HepG2 (cell line): ENCODE measurements around the gene CASP5. TPM values are rescaled to one million over a fixed set of nuclear protein-coding genes. Genes with fewer than 3 reads are reported as not detected.

ENCODE experiments used
- ATAC-seq: fragments of 200-7000 bp; cut with Tn5 transposase; 3 replicates; pipeline ENCODE4 v1.9.1; 2020; ENCODE audit warnings: mild to moderate bottlenecking, moderate library complexity
- BruUV-seq: library from RNA; stranded (reverse); fragments of 400-500 nt; replicated peaks from 2 replicates; lab custom pipeline; 2021; lab: Mats Ljungman, UMichigan
- CTCF ChIA-PET: fragments of 300-600 bp; formaldehyde crosslinking; extraction: SDS; loops from one replicate; lab custom pipeline; 2021; ENCODE audit warnings: low total read pairs, inconsistent platforms, low intra/inter-chr PET ratio; lab: Yijun Ruan, JAX
- POLR2A ChIA-PET: fragments of 350-600 bp; sonication (Branson Sonifier 250); formaldehyde crosslinking; loops from one replicate; lab custom pipeline; 2020; ENCODE audit warnings: antibody characterized with exemption, inconsistent platforms; lab: Yijun Ruan, JAX
- DNase-seq: peaks from one replicate; pipeline ENCODE4 v3.0.0-alpha.2; 2015; ENCODE audit warnings: low spot score
- FAIRE-seq: peaks from 3 replicates; lab custom pipeline; 2011; peaks lifted over from hg19 to GRCh38; lab: Jason Lieb, UNC
- H2AFZ ChIP-seq: one replicate; pipeline ENCODE4 v1.6.1; 2011; ENCODE audit warnings: low read length, inconsistent platforms
- H3K27ac ChIP-seq: fragments of 300-600 bp; 3 replicates; pipeline ENCODE4 v1.8.0; 2011; ENCODE audit warnings: mixed run types, mild to moderate bottlenecking, mixed read lengths, low read length, inconsistent platforms; ENCODE audit not compliant: insufficient read depth; ENCODE audit errors: extremely low read length
- H3K27me3 ChIP-seq, 2 experiments: fragments of 200-600 bp in 1 of 2; 2 replicates in 1 of 2; 3 replicates in 1 of 2; pipeline versions ENCODE4 v1.6.0 to v1.8.0; 2011; ENCODE audit warnings: low read length in 2 of 2, mild to moderate bottlenecking in 2 of 2, moderate library complexity in 2 of 2, inconsistent platforms in 1 of 2; ENCODE audit not compliant: insufficient read depth in 2 of 2, control insufficient read depth in 1 of 2
- H3K36me3 ChIP-seq, 2 experiments: fragments of 200-600 bp in 1 of 2; replicated peaks in 1 of 2; 2 replicates in 1 of 2; 3 replicates in 1 of 2; pipeline versions ENCODE4 v1.5.1 to v1.8.0; 2011; ENCODE audit warnings: low read length in 2 of 2, inconsistent platforms in 1 of 2; ENCODE audit not compliant: insufficient read depth in 2 of 2, control insufficient read depth in 1 of 2
- H3K4me1 ChIP-seq: 2 replicates; pipeline ENCODE4 v1.5.1; 2012; ENCODE audit warnings: low read length, inconsistent platforms; ENCODE audit not compliant: insufficient read depth
- H3K4me2 ChIP-seq: 2 replicates; pipeline ENCODE4 v1.6.0; 2011; ENCODE audit warnings: low read depth, low read length, inconsistent platforms
- H3K4me3 ChIP-seq, 3 experiments: fragments of 200-600 bp in 1 of 3; sonication (generic), shearing (Covaris generic) in 1 of 3; replicated peaks in 1 of 3; 2 replicates each; pipeline ENCODE4 v1.5.1; 2011 to 2016; ENCODE audit warnings: low read length in 3 of 3, inconsistent platforms in 2 of 3, low read depth in 2 of 3, mild to moderate bottlenecking in 2 of 3, control low read depth in 1 of 3, mixed read lengths in 1 of 3; ENCODE audit not compliant: insufficient read depth in 1 of 3
- H3K79me2 ChIP-seq: one replicate; pipeline ENCODE4 v1.6.1; 2011; ENCODE audit warnings: low read length, inconsistent platforms; ENCODE audit not compliant: insufficient read depth
- H3K9ac ChIP-seq: 2 replicates; pipeline ENCODE4 v1.6.0; 2011; ENCODE audit warnings: mild to moderate bottlenecking, low read depth, low read length, inconsistent platforms; ENCODE audit not compliant: insufficient read depth
- H3K9me3 ChIP-seq: 2 replicates; pipeline ENCODE4 v1.5.1; 2012; ENCODE audit warnings: mild to moderate bottlenecking, low read length
- H4K20me1 ChIP-seq: 2 replicates; pipeline ENCODE4 v1.6.0; 2011; ENCODE audit warnings: inconsistent platforms, mild to moderate bottlenecking, low read length, moderate library complexity; ENCODE audit not compliant: insufficient read depth
- BRCA1 ChIP-seq: sonication (generic); formaldehyde crosslinking; IDR thresholded peaks from 2 replicates; pipeline ENCODE4 v1.4.0; 2020; ENCODE audit warnings: missing genetic modification reagents
- CEBPB ChIP-seq: IDR thresholded peaks from 2 replicates; pipeline ENCODE4 v1.6.1; 2011; ENCODE audit warnings: low read depth, low read length, improper control_type of control experiment, borderline replicate concordance
- ELF4 ChIP-seq: sonication (generic); formaldehyde crosslinking; IDR thresholded peaks from 2 replicates; pipeline ENCODE4 v1.5.0; 2020; ENCODE audit warnings: missing genetic modification reagents, mild to moderate bottlenecking, moderate library complexity, borderline replicate concordance
- MEIS1 ChIP-seq: sonication (generic); formaldehyde crosslinking; IDR thresholded peaks from 2 replicates; pipeline ENCODE4 v1.9.0; 2021; ENCODE audit warnings: mild to moderate bottlenecking, missing genetic modification reagents, moderate library complexity, borderline replicate concordance
- RXRA ChIP-seq: sonication (generic); formaldehyde crosslinking; IDR thresholded peaks from 2 replicates; pipeline ENCODE4 v1.5.1; 2020; ENCODE audit warnings: missing genetic modification reagents
- ZNF121 ChIP-seq: sonication (generic); formaldehyde crosslinking; IDR thresholded peaks from 2 replicates; pipeline ENCODE4 v1.5.0; 2020; ENCODE audit warnings: mild to moderate bottlenecking, missing genetic modification reagents
- ZNF615 ChIP-seq: sonication (generic); formaldehyde crosslinking; IDR thresholded peaks from 2 replicates; pipeline ENCODE4 v1.5.0; 2020; ENCODE audit warnings: mild to moderate bottlenecking, missing genetic modification reagents, borderline replicate concordance
- ZSCAN12 ChIP-seq: sonication (generic); formaldehyde crosslinking; IDR thresholded peaks from 2 replicates; pipeline ENCODE4 v1.9.0; 2021; ENCODE audit warnings: mild to moderate bottlenecking, missing genetic modification reagents
- WGBS: methylation state at CpG from one replicate; pipeline ENCODE4 v1.1.6; 2017; ENCODE audit warnings: low lambda C conversion rate; 5-methylcytosine and 5-hydroxymethylcytosine counted together
- in situ Hi-C: cut with HindIII; loops from 2 replicates; pipeline ENCODE4 v1.10.0; 2017; ENCODE audit warnings: low pct_unique_long_range_greater_than_20kb; ENCODE audit not compliant: extremely low pct_ligation_motif_present
- intact Hi-C: fragments of 100-400 bp; cut with micrococcal nuclease; formaldehyde crosslinking; loops from one replicate; pipeline ENCODE4 v1.10.0; 2022; ENCODE audit not compliant: unreplicated experiment
- polyA plus RNA-seq, 8 experiments: library from polyadenylated mRNA; depleted of rRNA in 3 of 8; stranded (reverse) in 7 of 8; unstranded in 1 of 8; fragments of >200 nt; fragmentation: Illumina TruSeq in 4 of 8; extraction: Trizol in 4 of 8; gene quantifications; 2 replicates each; pipeline versions ENCODE4 v1.2.1 to v1.2.3, GENCODE V29; 2011 to 2016; ENCODE audit warnings: low read depth in 4 of 8, missing spikeins in 1 of 8, mixed read lengths in 1 of 8; ENCODE audit not compliant: insufficient read depth in 1 of 8
- total RNA-seq, 5 experiments: library from RNA; depleted of rRNA; stranded (reverse); fragments of >200 nt; fragmentation: Illumina TruSeq; extraction: Trizol; gene quantifications; 2 replicates each; pipeline ENCODE4 v1.2.3, GENCODE V29; 2016; ENCODE audit warnings: low read depth in 1 of 5
- TF ChIP-seq, protein P1 (sequence below): sonication (generic); formaldehyde crosslinking; IDR thresholded peaks from 2 replicates; pipeline ENCODE4 v1.5.0; 2020; ENCODE audit warnings: missing genetic modification reagents
- TF ChIP-seq, protein P2 (sequence below): sonication (generic); formaldehyde crosslinking; IDR thresholded peaks from 2 replicates; pipeline ENCODE4 v1.4.0; 2020; ENCODE audit warnings: mild to moderate bottlenecking, low read depth, missing genetic modification reagents
- TF ChIP-seq, protein P3 (sequence below): sonication (generic); formaldehyde crosslinking; IDR thresholded peaks from 2 replicates; pipeline ENCODE4 v1.9.0; 2021; ENCODE audit warnings: missing genetic modification reagents, borderline replicate concordance

The CASP5 gene
- total and polyA plus RNA-seq, 2 of the 13 experiments (the other 11 are each of a cell fraction or from before 2014, with no cell fraction given), result not detected

DNA sequence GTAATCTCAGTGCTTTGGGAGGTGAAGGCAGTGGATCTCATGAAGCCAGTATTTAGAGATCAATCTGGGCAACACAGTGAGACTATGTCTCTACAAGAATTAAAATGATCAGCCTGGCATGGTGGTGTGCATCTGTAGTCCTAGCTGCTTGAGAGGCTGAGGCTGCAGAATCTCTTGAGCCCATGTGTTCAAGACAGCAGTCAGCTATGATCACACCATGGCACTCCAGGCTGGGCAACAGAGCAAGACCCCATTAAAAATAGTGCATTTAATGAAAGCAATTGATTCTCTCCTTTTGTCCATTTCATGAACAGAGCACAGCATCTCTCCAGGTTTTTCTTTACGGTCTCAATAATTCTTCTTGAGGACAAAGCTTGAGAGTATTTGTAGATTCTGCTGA lies 33.5 kb upstream of the CASP5 start:
- peaks cover 48% of the 10 kb centered on the region for H3K4me1 ChIP-seq
- DNase-seq, result no peak
- no peak overlapping the region for H3K4me2 ChIP-seq
- FAIRE-seq, result no peak
- H3K27me3 ChIP-seq, result no peaks in the 10 kb centered on the region
- intact Hi-C loops (no loop called here), in situ Hi-C loops (no loop called here)
- ChIA-PET CTCF (no interaction called here), POLR2A (interaction anchor here (1.0 to 1.4 kb wide), 2 partner anchors 9 to 88 kb away, joined by 3 to 4 read pairs; no protein-coding TSS in a partner anchor)
- 96% methylated on average over 1 of the region's 1 CpG for WGBS
- H2AFZ ChIP-seq, result no peak overlapping the region
- no peaks in the 10 kb centered on the region for H4K20me1 ChIP-seq
- no peaks in the 10 kb centered on the region for H3K36me3 ChIP-seq
- H3K9me3 ChIP-seq, result no peaks in the 10 kb centered on the region
- H3K4me3 ChIP-seq, result no peak overlapping the region
- no peaks in the 10 kb centered on the region for H3K79me2 ChIP-seq
- no TSS peak for BruUV-seq
- peak overlapping the region; percentile 40 for H3K27ac ChIP-seq
- no peak for ATAC-seq
- TF ChIP-seq BRCA1 (CRISPR knock-in tag), result no peak
- no peak for TF ChIP-seq ZSCAN12 (CRISPR knock-in tag)
- TF ChIP-seq ZNF121, result peak; percentile 93
- TF ChIP-seq ZNF615, result no peak
- TF ChIP-seq RXRA (CRISPR knock-in tag), result no peak
- TF ChIP-seq, protein P1, sequence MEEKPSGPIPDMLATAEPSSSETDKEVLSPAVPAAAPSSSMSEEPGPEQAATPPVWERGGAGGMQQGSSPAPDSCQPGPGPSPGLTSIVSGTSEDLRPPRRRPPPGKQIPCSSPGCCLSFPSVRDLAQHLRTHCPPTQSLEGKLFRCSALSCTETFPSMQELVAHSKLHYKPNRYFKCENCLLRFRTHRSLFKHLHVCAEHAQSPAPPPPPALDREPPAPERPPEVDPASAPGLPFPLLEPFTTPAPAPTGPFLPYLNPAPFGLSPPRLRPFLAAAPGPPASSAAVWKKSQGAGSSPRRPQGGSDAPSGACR, result no peak
- TF ChIP-seq ELF4 (CRISPR knock-in tag), result no peak
- no peak overlapping the region for H3K9ac ChIP-seq

DNA sequence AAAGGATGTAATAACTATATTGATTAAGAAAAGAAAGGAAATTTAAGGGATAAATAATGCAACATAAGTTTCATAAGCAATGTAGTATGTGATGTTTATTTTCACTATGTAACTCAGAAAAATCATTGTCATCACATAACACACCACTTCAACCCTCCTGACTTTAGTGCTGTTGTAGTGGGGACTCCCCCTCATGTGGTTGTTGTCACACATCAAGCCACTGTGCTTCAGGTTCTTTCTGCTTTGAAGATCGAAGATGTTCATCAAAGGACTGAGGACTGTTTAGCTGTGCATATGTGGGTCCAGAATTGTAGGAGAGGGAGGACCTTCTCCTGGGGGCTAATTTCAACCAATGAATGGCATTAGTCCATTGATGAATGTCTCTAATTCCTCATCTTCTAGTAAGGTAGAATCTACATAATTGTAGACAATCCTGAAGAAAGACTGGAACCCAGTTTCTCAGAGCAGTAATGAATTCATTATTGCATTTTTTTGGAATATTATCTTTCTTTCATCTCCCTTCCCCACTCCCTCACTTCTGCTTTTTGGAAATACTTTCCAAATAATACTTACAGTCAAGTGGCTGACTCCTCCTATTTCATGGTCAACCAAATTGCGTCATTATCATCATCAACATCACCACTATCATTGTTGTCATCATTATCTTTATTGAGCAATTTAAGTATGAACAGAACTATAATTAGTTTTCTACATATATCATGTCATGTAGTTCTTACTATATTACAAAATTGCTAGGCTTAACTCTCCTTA lies 31.9 kb upstream of the CASP5 start:
- Histone ChIP-seq H2AFZ (no peak overlapping the region), H3K9ac (no peak overlapping the region), H4K20me1 (no peaks in the 10 kb centered on the region), H3K27ac (no peak overlapping the region), H3K4me1 (peaks cover 58% of the 10 kb centered on the region), H3K4me3 (no peak overlapping the region), H3K36me3 (no peaks in the 10 kb centered on the region), H3K4me2 (no peak overlapping the region), H3K79me2 (no peaks in the 10 kb centered on the region), H3K27me3 (no peaks in the 10 kb centered on the region), H3K9me3 (no peaks in the 10 kb centered on the region)
- in situ Hi-C loops (no loop called here), intact Hi-C loops (no loop called here)
- FAIRE-seq, result no peak
- no peak for TF ChIP-seq MEIS1 (CRISPR knock-in tag)
- TF ChIP-seq, protein P2, sequence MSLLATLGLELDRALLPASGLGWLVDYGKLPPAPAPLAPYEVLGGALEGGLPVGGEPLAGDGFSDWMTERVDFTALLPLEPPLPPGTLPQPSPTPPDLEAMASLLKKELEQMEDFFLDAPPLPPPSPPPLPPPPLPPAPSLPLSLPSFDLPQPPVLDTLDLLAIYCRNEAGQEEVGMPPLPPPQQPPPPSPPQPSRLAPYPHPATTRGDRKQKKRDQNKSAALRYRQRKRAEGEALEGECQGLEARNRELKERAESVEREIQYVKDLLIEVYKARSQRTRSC (CRISPR knock-in tag), result no peak
- TF ChIP-seq, protein P3, sequence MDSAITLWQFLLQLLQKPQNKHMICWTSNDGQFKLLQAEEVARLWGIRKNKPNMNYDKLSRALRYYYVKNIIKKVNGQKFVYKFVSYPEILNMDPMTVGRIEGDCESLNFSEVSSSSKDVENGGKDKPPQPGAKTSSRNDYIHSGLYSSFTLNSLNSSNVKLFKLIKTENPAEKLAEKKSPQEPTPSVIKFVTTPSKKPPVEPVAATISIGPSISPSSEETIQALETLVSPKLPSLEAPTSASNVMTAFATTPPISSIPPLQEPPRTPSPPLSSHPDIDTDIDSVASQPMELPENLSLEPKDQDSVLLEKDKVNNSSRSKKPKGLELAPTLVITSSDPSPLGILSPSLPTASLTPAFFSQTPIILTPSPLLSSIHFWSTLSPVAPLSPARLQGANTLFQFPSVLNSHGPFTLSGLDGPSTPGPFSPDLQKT (CRISPR knock-in tag), result no peak
- TF ChIP-seq CEBPB, result 0 out of 2 replicates have a peak, but pooled peaks have one; percentile 9
- WGBS, result 67% methylated on average over 2 of the region's 2 CpGs
- ChIA-PET POLR2A (no interaction called here), CTCF (no interaction called here)
- ATAC-seq, result no peak
- no peak for DNase-seq
- BruUV-seq, result no TSS peak
